ENCODE results near the gene GSE1.

The GSE1 gene

DNA sequence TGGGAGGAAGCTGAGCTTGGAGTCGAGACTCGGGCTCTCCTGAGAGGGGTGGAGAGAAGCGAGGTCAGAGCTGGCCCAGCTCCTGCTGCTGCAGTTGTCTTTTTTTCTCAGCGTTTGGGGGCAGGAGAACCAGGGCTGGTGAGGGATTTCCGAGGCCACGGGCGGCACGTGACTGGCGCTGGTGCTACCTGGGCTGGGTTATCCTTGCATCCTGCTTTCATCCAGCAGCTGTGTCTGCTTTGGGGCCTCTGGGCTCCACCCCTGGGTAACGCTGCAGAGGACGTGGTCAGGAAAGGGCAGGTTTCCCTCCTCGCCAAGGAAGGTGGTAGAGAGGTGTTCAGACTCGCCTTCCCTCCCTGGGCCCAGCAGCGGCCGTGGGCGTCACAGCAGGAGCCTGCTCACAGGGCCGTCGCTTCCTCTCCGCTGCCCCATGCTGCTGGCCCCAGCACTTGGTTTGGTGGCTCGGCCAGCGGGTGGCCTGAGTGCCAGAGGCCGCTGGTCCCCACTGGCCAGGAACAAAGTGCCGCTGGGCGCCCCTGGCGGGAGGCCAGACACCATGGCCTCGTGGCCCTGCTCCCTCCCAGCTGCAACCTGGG, 22.5 kb downstream of the GSE1 start:
- no peak for DNase-seq

DNA sequence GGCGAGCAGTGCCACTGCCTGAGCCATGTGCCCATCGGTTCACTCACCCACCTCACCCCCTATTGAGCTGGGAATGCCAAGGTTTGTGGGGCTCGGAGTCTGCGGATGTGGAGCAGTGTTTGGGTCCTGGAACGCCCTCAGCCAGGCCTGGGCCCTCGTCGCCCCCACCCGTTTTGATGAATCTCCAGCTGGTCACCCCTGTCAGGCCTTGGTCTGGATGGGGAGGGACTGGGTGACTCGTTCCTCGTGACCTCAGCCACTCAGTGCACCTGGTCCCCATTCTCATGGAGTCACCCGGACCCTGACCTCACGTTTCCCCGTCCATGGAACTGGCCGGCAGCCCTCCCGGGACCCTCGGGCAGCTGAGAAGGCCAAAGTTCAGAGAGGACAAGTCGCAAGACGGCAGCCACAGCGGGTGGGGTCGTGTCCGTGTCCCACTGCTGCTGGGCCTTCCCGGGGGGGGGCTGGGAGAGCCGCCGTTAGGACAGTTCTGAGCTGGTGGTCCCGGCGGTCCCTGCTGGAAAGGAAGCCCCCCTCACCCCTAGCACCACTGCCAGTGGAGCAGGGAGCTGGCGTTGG, 23.2 kb downstream of the GSE1 start:
- DNase-seq, result no peak

DNA sequence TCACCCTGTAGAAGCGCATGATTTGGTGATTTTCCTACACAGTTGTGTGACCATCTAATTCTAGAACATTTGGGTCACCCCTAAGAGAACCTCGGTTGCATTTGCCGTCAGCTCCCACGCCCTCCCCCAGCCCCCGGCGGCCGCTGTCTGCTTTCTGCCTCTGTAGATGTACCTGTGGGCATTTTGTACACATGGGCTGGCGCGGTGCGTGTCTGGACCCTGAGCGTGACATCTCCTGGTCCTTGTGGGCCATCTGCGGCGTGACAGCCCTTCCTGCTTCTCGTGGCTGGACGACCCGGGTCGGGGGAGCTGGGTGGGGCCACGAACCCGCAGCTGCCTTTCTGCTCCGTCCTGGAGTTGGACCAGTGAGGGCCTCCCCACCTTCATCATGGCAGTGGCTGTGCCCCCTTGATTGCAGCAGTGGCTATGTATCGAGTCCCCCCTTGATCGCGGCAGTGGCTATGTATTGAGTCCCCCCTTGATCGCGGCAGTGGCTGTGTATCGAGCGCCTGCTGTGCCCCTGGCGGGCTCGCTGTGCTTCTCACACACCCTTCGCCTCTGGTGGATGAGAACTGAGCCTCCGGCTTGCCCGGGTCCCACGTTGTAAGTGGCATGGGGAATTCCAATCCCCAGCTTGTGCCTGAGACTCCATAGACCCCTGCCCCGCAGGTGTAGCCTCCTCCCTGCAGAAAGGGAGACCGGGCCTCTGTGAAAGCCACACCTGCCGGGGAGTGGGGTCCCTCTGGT, 24.1 kb downstream of the GSE1 start:
- no peak for DNase-seq

DNA sequence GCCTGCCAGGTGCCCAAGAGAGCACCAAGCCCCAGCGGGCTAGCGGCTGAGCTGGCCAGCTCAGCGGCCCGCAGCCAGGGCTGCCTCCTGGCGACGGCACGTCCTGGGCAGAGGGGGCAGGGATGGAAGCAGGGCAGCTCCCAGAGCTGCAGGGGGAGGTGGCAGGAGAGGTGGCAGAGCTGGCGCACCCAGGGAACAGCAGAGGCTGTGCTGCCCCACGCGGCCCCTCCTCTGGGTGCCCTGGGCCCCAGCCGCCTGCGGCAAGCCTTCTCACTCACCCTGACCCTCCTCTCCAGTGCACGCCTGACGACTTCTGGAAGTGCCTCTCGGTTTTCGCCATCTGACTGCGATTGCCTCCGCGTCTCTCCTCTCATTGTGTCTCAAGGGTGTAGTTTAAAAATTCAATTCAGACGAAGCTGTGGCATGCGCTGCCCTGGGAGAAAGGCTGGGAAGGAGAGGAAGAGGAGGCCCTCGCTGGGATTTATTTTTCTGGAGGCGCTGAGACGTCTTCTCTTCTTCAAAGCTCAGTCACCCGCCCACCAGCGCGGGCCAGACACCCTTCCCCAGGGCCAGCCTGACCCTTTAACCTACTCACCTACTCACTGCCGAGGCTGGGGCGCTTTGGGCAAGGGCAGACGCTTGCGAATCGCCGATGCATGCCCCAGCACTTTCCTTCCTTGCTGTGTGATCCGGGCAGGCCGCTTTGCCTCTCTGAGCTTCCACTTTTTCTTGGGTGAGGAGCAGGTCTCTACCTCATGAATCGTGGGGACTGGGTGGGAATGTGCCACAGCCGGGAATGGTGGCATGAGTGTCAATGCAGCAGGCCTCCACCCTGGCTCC, 24.9 kb downstream of the GSE1 start:
- no peak for DNase-seq

DNA sequence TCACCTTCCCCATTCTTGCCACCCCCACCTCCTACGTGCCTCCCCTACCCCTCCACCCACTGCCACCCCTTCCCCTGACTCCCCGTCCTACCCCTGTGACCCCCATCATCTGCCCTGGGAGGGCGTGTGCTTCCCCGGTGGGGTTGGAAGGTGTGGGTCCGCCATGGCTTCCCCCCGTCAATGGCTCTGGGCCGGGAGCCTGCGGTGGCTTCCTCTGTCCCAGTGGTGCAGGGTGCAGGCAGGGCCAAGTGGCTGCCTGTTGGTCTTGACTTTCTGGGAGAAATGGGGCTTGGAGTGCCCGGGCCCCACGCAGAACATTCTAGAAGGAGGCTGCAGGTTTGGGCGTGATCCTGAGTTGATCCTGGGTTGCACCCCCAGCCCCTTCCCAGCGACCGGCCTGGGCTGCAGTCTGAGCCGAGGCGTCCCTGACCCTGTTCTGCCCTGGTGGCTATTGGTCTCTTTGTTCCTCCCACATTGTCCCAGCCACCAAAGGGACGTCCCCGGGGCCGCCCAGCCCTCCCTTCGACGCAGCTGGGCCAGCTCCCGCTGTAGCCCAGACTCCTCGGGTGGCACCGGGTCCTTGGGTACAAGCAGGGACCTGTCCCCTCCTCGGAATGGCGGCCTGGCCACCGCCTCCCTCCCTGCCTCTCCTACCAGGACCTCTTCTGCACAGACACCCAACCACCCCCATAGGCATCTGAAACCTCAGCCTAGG, 25.7 kb downstream of the GSE1 start:
- DNase-seq, result no peak

DNA sequence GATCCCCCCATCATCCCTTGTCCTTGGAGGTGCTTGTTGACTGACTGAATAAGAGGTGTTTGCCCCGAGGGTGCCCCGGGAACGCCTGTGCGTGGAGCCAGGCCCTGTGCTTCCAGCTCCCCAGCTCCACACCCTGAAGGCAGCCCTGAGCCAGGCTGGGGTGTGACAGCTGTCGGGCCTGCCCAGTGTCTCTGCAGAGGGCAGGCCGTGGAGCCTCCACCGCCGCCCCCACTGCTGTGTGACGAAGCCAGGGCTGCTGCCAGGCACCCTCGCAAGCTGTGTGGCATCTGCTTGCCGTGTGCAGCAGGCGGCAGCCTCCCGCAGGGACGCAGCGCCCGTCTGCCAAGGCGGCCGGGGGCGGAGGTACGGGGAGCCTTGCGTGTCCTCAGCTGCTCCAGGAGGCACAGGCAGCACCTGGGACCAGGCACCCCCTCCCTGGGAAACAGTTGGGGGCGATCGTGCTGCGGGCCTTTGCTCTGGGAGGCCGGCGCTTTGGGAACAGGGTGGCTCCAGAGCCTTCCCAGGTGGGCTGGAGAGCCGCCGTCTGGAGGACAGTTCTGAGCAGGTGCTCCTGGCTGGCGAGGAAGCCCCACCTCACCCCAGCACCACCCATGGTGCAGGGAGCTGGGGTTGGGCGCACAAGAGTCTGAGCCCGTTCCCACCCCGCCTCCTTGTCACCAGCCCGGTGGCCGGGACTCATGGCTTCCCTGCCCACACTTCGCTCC, 26.6 kb downstream of the GSE1 start:
- no peak for DNase-seq

DNA sequence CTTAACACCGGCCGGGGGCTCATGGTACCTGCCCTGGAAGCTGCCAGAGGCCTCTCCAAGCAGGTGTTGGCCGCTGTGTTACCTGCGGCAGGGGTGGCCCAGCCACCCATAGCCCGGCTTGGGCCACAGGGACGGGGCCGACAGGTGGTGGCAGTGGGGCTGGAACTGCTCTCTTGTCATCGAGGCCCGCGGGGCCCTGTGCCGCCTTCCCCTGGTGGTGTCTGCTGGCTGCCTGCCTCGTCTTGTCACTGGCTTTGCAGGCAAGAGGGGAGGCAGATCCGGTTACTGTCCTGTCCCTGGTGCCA, 27.1 kb downstream of the GSE1 start:
- DNase-seq, result no peak

DNA sequence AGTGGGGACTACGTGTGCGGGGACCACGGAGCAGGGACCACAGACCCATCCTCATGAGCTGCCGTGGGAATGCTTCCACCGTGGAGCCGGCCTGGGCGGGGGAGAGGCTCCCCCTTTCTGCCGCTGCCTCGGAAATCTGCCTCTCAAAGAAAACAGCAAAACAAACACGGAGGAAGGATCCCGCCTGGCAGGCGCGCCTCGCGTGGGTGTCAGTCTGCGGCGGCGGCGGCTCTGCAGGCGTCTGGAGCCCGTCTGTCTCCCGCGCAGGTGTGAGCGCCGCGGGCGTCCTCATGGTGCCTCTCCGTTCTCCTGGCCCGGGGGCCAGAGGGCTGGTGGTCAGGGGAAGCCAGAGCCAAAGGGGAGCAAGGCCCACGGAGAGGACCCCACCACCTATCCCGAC, 27.5 kb downstream of the GSE1 start:
- DNase-seq, result no peak

DNA sequence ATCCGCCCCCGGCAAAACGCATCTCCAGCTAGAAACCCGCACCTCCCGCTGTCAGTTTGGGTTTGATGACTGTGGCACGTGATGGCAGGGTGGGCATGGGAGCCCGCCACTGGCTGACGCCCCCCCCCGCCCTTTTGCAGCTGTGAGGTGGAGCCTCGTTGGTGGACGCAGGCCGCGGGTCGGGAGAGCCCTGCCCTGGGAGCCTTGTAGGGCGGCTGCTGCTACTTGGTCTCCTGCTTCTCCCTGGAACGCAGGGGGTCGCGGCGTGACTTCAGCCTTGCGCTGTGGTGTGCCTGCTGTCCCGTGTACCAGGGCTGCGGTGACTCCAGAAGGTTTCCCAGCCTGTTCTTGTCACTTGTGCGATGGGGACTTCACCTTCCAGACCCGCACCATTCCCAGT, 28.2 kb downstream of the GSE1 start:
- no peak for DNase-seq

DNA sequence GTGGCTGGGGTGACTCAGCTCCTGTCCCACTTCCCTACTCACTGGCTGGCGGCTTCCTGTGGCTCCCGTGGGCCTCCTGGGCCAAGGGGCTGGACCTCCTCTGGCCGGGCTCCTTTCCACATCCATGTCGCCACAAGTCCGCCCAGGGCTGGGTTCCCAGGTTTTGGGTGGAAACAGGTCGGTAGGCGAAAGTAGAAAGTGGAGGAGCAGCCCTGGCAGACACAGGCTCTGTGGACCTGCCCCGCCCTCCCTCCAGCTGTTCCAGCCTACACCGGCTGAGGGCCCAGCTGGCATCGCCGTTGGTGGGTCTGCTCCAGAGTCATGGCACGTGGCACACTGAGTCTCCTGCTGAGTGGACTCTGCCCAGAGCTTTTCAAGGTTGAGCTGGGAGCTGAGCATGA, 28.7 kb downstream of the GSE1 start:
- peak; percentile 13 for DNase-seq

DNA sequence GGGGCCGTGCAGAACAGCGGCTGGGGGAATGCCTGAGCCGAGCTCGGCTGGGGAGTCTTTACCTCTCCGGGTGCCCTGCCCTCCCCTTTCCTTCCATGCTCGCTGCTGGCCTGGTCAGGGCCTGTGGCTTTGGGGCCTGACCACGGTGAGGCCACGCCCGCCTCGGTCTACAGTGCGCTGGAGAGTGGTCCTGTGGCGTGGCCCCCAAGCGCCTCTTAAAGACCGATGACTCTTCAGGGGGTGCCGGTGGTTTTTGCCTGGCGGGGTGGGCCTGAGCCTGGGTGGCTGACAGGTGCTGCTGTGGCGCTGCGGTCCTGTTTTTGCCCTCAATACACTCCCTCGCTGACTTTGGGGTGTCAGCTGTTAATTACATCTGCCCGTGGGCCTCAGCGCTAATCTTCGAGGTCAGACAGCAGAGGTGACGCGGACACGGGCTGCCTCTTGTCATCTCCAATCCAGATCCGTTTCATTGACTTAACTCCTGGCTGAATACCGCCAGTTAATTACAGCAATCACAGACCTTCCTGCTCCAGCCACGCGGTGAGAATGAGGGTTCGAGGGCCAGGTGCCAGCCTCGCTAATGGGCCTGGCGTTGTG, 29.7 kb downstream of the GSE1 start:
- DNase-seq, result no peak

DNA sequence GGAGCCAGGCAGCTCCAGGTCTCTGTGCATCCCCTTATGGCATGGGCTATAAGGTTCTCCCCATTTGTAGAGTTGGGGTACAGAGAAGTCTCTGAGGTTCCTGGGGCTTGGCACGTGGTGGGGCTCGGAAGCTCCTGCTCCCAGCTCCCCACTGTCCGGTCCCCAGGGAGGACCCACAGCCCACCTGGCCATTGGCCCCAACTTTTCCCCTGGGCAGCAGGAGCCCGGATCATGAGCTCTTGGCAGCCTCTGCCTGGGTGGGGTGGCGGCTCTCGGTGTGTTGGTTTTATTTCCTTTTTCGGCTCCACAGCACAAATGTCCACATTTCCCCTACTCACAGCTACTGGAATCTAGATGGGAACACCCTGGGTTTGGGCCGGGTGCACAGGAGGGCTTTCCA, 30.5 kb downstream of the GSE1 start:
- no peak for DNase-seq

DNA sequence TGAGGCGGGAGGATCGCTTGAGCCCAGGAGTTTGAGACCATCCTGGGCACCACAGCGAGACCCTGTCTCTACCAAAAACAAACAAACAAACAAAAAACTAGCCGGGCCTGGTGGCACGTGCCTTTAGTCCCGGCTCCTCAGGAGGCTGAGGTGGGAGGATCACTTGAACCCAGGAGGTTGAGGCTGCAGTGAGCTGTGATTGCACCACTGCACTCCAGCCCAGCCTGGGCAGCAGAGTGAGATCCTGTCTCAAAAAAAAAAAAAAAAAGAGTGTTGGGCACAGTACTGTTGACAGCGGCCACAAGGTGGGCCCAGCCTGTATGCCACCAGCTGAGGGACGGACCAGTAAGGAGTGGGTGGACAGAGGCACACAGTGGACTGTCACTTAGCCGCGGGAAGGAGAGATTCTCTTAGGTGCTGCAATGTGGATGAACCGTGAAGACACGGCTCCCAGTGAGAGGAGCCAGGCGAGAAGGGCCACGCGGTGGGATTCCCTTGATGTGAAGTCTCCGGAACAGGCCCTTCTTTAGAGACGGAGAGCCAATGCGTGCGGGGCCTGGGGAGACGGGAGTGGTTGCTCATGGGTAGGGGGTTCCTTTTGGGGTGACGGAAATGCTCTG, 31.1 kb downstream of the GSE1 start:
- no peak for DNase-seq

DNA sequence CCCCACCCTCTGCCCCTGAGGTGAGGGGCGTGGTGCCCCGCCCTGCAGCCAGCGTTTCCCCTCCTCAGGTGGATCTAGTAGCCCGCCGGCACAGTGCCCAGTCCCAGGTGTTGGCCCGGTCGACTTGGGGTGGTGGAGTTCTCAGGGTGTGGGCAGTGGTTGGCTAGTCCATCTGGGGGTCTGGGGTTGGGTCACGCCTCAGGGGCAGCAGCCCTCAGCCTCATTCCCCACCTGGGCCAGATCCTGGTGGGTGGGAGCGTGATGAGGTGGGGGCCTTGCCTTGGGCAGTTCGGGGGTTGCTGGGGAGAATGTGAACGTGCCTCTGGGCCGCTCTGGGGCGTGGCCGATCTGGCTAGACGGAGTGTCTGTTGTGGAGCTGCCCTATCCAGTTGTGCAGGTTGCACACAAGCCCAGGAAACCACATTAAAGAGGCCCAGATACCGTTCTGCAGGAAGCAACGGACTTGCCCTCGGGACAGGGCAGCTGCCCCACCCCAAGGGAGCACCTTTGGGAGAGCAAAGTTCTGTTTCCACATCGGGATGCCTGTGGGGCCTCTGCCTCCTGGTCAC, 32.0 kb downstream of the GSE1 start:
- no peak for DNase-seq

DNA sequence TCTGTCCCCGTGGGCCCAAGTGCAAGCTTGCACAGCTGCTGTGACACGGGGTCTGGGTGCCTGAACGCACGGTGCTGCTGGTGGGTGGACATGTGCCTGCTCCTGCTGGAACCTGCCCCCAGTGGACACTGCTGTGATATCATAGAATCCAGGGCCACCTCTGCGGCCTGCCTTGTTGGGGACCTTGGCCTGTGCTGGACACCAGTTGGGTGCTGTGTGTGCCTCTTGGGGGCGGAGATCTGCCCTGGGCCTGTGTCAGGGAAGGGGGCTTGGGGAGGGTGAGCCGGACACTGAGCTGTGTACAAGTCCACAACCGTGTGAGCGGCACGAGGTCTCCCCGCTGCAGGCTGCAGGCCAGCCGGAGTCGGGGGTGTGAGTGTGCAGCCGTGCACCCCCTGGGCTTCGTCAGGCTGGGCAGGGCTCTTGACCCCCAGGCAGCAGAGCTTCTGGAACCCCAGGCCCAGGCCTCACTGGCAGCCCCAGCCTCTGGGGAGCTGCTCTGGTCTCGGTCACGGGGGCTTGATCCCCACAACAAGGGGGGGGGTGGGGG, 33.3 kb downstream of the GSE1 start:
- no peak for DNase-seq

DNA sequence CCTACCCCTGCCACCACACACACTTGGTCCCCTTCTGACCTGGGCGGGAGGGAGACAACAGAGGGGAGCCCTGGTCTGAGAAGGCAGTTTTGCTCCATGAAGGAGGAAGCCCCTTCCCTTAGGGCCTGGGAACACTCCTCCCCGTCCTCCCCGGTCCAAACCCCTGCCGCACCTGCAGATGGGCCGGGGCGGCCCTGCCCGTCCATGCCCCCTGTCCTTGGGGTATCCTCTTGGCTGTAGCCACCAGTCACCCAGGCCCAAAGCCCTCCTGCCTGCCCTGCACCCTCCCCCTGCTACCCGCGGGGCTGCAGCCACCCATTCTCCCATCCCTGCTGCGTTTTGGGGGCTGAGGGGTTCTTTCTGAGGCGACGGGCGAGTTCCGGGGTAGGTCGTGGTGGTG, 33.9 kb downstream of the GSE1 start:
- DNase-seq, result no peak

DNA sequence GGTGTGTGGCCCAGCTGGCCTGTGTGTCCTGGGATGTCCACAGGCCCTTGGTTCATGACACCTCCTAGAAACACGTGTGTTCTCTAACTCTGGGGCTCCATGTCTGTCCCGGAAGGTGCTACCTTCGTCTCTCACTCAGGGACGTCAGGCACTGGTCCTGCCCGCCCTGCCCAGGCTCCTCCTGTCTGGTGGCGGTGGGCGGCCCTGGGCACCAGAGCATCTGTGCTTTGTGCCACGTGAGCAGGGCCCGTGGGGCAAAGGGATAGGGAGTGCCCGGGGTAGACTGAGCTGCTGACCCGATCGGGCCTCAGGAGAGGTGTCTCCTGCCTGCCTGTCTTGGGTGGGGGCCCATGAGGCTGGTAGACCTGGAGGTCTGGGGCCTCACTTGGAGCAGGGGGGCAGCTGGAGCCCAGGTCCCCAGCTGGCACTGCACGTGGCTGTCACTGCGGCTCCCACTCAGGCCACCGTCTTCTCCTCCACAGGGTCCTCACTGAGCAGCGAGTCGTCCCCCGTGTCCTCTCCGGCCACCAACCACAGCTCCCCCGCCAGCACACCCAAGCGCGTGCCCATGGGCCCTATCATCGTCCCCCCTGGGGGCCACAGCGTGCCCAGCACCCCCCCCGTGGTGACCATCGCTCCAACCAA, 35.1 kb downstream of the GSE1 start:
- no peak for DNase-seq

DNA sequence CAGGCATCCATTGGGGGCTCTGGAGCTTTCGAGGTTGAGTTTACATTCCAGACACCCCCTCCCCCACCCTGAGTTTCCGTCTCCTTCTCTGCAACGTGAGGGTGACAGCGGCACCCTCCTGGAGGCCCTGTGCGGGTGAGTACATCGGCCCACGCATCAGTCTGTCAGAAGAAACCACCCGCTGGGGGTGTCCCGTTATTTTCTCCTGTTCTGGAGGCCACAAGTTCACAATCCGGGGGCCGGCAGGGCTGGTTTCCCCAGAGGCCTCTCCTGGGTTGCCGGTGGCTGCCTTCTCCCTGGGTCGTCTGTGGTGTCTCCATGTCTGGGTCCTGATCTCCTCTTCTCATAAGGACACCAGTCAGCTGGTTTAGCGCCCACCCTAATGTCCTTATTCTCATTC, 35.7 kb downstream of the GSE1 start:
- DNase-seq, result no peak

DNA sequence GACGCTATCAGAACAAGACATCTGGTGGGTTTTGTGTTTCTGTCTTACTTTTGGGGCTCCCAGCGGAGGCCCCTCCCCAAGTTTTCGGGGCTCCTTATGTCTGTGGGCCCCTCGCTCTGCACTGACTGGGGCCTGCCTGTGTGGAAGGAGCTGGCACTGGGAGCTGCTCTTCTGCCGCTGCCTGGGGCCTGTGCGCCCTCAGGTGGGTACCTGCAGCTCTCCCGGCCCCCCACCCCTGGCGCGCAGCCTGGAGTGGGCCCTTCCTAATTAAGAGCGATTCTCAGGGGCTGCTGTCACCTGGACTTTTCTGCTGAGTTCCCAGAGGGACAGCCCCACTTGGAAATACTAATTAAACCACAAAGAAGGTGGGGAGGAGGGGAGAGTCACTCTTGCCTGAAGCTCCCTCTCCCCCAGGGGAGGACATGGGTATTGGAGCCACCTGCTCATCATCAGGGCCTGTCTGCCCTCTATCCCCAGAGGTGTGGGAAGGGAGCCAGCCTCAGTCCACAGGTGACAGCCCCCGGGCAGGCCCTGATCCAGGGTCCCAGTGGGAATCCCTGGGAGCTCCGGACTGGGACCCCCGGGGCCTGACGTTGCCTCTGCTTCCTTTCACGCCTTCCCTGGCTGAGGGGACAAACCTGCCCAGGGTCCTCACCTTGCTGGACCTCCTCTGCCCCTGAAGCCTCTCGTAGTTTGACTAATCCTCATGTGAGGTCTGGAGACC, 36.5 kb downstream of the GSE1 start:
- no peak for DNase-seq

Measured in fibroblast of skin of scalp (primary cell).